OCI-LY7 (cell line): ENCODE data around the gene ZBTB40. TPM values are rescaled to one million over a fixed set of nuclear protein-coding genes. Genes with fewer than 3 reads are reported as not detected.

Source experiments
- BruUV-seq: library from RNA; stranded (reverse); fragments of 400-500 nt; replicated peaks from 2 replicates; lab custom pipeline; 2021; lab: Mats Ljungman, UMichigan
- CTCF ChIA-PET: fragments of 300-600 bp; sonication (Branson Sonifier 250); formaldehyde crosslinking; loops from one replicate; lab custom pipeline; 2022; ENCODE audit warnings: antibody characterized with exemption; ENCODE audit not compliant: unreplicated experiment; lab: Charles Lee
- POLR2A ChIA-PET: fragments of 300-600 bp; sonication (Branson Sonifier 250); formaldehyde crosslinking; loops from one replicate; lab custom pipeline; 2022; ENCODE audit warnings: antibody characterized with exemption; lab: Charles Lee
- DNase-seq: peaks from one replicate; pipeline ENCODE4 v3.0.0-alpha.2; 2015; ENCODE audit warnings: low spot score
- H2AFZ ChIP-seq: fragments of 200-600 bp; sonication (generic), shearing (Covaris generic); 2 replicates; pipeline ENCODE4 v1.6.1; 2014; ENCODE audit warnings: mild to moderate bottlenecking, antibody characterized with exemption, low read length, moderate library complexity
- H3K27ac ChIP-seq: fragments of 200-600 bp; sonication (generic); 2 replicates; pipeline ENCODE4 v1.5.1; 2014; ENCODE audit warnings: mixed run types, low read depth, mild to moderate bottlenecking, moderate library complexity, low read length, inconsistent platforms; ENCODE audit not compliant: poor library complexity, severe bottlenecking
- H3K36me3 ChIP-seq: fragments of 200-600 bp; sonication (generic); 2 replicates; pipeline ENCODE4 v1.6.1; 2014; ENCODE audit warnings: mild to moderate bottlenecking, antibody characterized with exemption, low read length, moderate library complexity, mixed read lengths; ENCODE audit not compliant: insufficient read depth
- H3K4me1 ChIP-seq: fragments of 200-600 bp; sonication (generic); 2 replicates; pipeline ENCODE4 v1.5.1; 2014; ENCODE audit warnings: mild to moderate bottlenecking, low read length; ENCODE audit not compliant: insufficient read depth, poor library complexity, severe bottlenecking
- H3K4me2 ChIP-seq: fragments of 200-600 bp; sonication (generic); 2 replicates; pipeline ENCODE4 v1.6.1; 2014; ENCODE audit warnings: mild to moderate bottlenecking, low read length
- H3K4me3 ChIP-seq: fragments of 200-600 bp; sonication (generic); 2 replicates; pipeline ENCODE4 v1.5.1; 2014; ENCODE audit warnings: mild to moderate bottlenecking, low read depth, low read length; ENCODE audit not compliant: poor library complexity, severe bottlenecking
- H3K79me2 ChIP-seq: fragments of 200-600 bp; sonication (generic); 2 replicates; pipeline ENCODE4 v1.6.1; 2016; ENCODE audit warnings: low read depth, mild to moderate bottlenecking, low read length, moderate library complexity, mixed read lengths; ENCODE audit not compliant: insufficient read depth
- H3K9me2 ChIP-seq: fragments of 200-600 bp; sonication (generic); 2 replicates; pipeline ENCODE4 v1.6.1; 2016; ENCODE audit warnings: mild to moderate bottlenecking, low read length, mixed read lengths; ENCODE audit not compliant: insufficient read depth
- H3K9me3 ChIP-seq: fragments of 200-600 bp; sonication (generic); 2 replicates; pipeline ENCODE4 v1.6.1; 2014; ENCODE audit warnings: mild to moderate bottlenecking, mixed run types, low read length, mixed read lengths
- H4K20me1 ChIP-seq: fragments of 200-600 bp; sonication (generic); 2 replicates; pipeline ENCODE4 v1.6.1; 2014; ENCODE audit warnings: mild to moderate bottlenecking, antibody characterized with exemption, low read length, moderate library complexity, mixed read lengths; ENCODE audit not compliant: insufficient read depth
- CTCF ChIP-seq: fragments of 200-600 bp; sonication (generic); conservative IDR thresholded peaks from 2 replicates; pipeline ENCODE4 v1.5.1; 2014; ENCODE audit warnings: mild to moderate bottlenecking, antibody characterized with exemption, low read length, moderate library complexity, mixed read lengths
- EZH2phosphoT487 ChIP-seq: fragments of 200-600 bp; sonication (generic); IDR thresholded peaks from 2 replicates; pipeline ENCODE4 v1.6.1; 2018; ENCODE audit warnings: low read depth, borderline replicate concordance, mild to moderate bottlenecking, mixed run types, antibody characterized with exemption, low read length, moderate library complexity, mixed read lengths
- intact Hi-C: fragments of 100-400 bp; cut with micrococcal nuclease; formaldehyde crosslinking; loops from one replicate; pipeline ENCODE4 v1.10.0; 2022; ENCODE audit not compliant: unreplicated experiment
- total RNA-seq, 2 experiments: library from RNA; depleted of rRNA in 1 of 2; stranded (reverse); fragments of >200 nt in 1 of 2; shearing (Covaris generic) in 1 of 2; gene quantifications; 2 replicates each; pipeline ENCODE4 v1.2.3, GENCODE V29; 2014 to 2022

The ZBTB40 gene
- total RNA-seq, 2 experiments from 2014 or later: 16.6 to 17.3 TPM

GRCh38 chr1:22569269-22569668 is 117.6 kb downstream of the ZBTB40 start:
- H3K4me1 ChIP-seq: no peaks in the 10 kb centered on the region
- no peak overlapping the region for H3K27ac ChIP-seq
- no peaks in the 10 kb centered on the region for H4K20me1 ChIP-seq
- POLR2A ChIA-PET: no interaction called here
- DNase-seq: no peak
- H2AFZ ChIP-seq: no peak overlapping the region
- H3K4me3 ChIP-seq: no peak overlapping the region
- no peaks in the 10 kb centered on the region for H3K9me3 ChIP-seq
- H3K36me3 ChIP-seq: no peaks in the 10 kb centered on the region
- TF ChIP-seq EZH2phosphoT487 (no peak), CTCF (no peak)
- BruUV-seq: no TSS peak
- no peak overlapping the region for H3K4me2 ChIP-seq
- H3K79me2 ChIP-seq: no peaks in the 10 kb centered on the region
- intact Hi-C loops: no loop called here
- CTCF ChIA-PET: no interaction called here
- H3K9me2 ChIP-seq: no peaks in the 10 kb centered on the region

GRCh38 chr1:22570140-22570909 is 118.7 kb downstream of the ZBTB40 start:
- Histone ChIP-seq H3K4me3 (no peak overlapping the region), H3K4me2 (no peak overlapping the region), H3K79me2 (no peaks in the 10 kb centered on the region), H3K9me2 (no peaks in the 10 kb centered on the region), H3K36me3 (no peaks in the 10 kb centered on the region), H2AFZ (no peak overlapping the region), H3K4me1 (no peaks in the 10 kb centered on the region), H4K20me1 (no peaks in the 10 kb centered on the region), H3K27ac (no peak overlapping the region), H3K9me3 (no peaks in the 10 kb centered on the region)
- BruUV-seq: no TSS peak
- TF ChIP-seq EZH2phosphoT487: no peak
- TF ChIP-seq CTCF: no peak
- ChIA-PET CTCF (no interaction called here), POLR2A (no interaction called here)
- no peak for DNase-seq
- intact Hi-C loops: no loop called here

GRCh38 chr1:22572818-22573217 is 121.2 kb downstream of the ZBTB40 start:
- Histone ChIP-seq H3K4me2 (no peak overlapping the region), H3K9me2 (no peaks in the 10 kb centered on the region), H2AFZ (no peak overlapping the region), H3K27ac (no peak overlapping the region), H3K9me3 (no peaks in the 10 kb centered on the region), H3K36me3 (no peaks in the 10 kb centered on the region), H3K79me2 (no peaks in the 10 kb centered on the region), H4K20me1 (no peaks in the 10 kb centered on the region), H3K4me3 (no peak overlapping the region), H3K4me1 (no peaks in the 10 kb centered on the region)
- intact Hi-C loops: no loop called here
- no peak for TF ChIP-seq CTCF
- TF ChIP-seq EZH2phosphoT487: no peak
- POLR2A ChIA-PET: no interaction called here
- BruUV-seq: no TSS peak
- CTCF ChIA-PET: no interaction called here
- DNase-seq: no peak
